ENCODE results near the gene FOXQ1.
A peak's percentile ranks its signal among the peaks of the same experiment; 100 is the strongest.

The FOXQ1 gene, protein sequence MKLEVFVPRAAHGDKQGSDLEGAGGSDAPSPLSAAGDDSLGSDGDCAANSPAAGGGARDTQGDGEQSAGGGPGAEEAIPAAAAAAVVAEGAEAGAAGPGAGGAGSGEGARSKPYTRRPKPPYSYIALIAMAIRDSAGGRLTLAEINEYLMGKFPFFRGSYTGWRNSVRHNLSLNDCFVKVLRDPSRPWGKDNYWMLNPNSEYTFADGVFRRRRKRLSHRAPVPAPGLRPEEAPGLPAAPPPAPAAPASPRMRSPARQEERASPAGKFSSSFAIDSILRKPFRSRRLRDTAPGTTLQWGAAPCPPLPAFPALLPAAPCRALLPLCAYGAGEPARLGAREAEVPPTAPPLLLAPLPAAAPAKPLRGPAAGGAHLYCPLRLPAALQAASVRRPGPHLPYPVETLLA

DNA sequence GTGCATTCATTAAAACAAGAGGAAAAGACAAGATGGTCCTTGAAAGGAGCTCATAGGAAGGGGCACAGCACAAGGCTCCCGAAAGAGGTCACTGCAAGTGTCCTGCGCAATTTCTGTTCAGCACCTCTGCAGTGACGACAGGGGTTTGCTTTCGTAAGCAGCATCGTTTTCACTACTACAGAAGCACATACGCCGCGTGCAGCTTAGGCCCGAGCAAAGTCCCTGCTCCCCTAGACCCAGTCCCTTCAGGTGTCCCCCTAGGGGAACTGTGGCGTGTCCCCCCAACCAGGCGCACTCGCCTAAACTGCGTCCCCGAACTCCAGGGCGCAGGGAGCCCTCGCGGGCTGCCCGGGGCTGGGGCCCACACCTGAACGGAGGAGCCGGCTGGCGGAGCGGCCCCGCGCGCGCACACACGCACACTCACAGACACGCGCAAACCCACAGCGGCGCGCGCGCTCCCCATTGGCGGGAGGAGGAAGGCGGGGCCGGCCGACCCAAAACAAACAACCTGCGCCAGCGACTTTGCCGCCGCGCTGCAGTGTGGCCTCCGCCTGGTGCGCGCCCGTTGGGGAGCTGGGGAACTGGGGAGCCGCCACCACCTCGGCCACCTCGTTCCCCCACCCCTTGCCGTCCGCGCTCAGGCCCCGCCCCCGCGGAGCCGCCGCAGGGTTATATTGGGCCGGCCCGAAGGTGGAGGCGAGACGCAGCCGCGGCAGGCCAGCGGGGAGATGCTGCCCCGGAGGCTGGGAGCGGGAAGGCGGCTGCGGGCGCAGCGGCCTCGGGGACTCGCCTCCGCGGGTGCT lies at the start of gene FOXQ1:
TSS of gene FOXQ1 (plus strand) at position 699 of the 803 bp plus-strand sequence. CDS start 607 bp downstream, outside the sequence.
- no peak for FAIRE-seq

DNA sequence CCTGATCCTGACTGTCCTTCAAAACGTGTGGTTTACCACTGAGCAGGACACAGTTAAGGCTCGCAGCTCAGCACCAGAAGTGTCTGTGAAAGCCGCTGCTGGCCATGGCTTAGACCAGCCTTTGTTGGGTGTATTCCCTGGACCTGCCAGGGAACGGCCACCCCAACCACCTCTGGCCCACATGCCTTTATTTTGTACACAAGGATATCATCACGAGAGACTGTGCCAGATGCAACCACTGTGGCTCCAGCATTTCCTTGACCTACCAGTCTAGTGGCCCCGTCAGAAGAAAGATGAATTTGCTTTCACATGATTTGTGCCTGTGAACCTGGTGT lies 49.2 kb upstream of the FOXQ1 start:
- FAIRE-seq = no peak

DNA sequence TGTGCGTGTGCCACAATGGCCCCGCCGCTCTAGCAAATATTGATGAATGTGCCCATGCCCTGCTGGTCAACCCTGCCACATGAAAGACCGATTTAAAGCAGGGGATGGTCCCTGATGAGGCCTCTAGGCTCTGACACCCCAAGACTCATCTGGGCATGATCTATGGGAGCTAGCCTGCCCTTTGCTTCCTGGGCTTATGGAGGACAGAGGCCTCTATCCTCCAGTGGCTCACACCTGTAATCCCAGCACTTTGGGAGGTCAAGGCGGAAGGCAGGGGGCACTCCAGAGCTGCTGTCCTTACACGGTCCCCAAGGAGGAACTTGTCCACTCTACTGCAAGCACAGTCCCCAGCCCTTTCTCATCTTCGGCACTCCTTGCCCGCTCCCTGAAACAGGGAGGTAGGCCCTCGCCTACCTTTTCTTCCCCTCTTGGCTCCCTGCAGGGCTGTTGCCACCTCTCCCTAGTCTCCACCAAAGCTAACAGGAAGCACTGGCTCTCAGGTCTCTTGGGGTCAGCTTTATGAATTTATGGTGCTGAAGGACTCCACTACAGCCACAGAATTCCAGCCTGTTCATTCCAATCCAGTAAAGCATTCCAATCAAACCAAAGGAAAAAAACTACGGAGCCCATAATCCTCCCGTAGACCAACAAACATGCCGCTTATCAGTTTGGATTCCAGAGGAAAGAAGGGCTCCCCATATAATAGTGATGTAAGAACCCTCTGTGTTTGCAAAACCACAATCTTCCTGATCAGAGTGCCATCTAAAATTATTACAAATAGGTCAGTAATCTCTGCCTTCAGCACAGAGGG lies 48.7 kb upstream of the FOXQ1 start:
- FAIRE-seq = no peak

DNA sequence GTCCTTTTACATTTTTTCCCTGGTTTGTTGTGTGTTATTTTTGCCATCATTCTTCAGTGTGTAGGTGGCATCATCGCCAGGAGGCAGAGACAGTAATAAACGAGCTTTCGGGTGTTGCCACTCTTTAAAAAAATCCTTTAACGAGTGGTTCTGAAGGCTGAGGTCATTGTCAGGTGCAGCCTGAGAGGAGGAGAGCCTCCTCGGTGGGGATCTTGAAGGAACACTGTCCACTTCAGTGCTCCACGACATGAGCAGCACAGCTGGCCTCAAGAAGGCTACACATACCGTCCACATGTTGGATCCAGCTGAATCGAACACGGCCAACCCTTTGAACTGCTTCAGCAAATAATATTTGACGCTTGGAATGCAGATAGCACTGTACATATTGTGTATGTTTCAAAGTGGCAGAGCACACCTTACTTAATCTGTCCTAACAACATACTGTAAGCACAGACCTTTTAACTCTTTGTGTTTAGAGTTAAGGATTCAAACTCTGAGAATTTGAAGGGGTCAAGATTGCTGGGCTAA lies 48.0 kb upstream of the FOXQ1 start:
- FAIRE-seq = no peak

DNA sequence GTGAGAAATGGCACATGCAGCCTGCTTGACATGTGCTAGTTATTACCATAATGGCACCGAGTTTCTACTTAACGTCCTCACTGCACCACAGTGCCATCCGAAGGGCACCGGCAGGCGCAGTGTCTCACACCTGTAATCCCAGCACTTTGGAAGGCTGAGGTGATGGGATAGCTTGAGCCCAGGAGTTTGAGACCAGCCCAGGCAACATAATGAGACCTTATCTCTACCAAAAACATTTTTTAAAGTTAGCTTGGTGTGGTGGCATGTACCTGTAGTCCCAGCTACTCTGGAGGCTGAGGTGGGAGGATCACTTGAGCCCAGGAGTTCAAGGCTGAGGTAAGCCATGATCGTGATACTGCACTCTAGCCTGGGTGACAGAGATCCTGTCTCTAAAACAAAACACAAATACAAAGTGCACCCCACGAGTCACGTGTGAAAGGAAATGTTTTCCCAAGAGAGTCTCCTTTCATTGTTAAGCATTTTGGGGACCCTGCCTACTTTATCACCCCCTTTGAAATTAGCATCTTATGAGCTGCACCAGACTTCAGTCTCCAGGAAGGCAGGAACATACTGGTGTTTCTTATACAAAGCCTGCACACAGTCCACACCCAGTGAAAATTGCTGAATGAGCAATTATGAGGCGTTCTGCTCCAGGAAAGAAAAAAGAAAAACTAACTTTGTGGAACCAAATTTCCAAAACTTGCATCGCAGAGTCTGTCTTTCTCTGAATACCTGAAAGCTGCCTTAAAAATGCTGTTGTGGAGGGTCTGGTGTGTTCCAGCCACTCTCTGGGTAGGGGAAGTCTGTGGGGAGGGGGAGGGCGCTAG lies 47.1 kb upstream of the FOXQ1 start:
- no peak for FAIRE-seq

DNA sequence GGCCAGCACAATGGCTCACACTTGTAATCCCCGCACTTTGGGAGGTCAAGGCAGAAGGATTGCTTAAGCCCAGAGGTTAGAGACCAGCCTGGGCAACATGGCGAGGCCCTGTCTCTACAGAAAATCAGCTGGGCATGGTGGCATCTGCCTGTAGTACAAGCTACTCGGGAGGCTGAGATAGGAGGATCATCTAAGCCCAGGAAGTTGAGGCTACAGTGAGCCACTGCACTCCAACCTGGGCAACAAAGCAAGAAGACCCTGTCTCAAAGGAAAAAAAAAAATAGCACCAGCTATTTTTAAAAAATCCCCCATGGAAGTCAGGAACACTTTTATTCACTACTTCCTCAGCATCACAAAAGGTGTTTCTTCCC lies 45.2 kb upstream of the FOXQ1 start:
- FAIRE-seq = no peak

DNA sequence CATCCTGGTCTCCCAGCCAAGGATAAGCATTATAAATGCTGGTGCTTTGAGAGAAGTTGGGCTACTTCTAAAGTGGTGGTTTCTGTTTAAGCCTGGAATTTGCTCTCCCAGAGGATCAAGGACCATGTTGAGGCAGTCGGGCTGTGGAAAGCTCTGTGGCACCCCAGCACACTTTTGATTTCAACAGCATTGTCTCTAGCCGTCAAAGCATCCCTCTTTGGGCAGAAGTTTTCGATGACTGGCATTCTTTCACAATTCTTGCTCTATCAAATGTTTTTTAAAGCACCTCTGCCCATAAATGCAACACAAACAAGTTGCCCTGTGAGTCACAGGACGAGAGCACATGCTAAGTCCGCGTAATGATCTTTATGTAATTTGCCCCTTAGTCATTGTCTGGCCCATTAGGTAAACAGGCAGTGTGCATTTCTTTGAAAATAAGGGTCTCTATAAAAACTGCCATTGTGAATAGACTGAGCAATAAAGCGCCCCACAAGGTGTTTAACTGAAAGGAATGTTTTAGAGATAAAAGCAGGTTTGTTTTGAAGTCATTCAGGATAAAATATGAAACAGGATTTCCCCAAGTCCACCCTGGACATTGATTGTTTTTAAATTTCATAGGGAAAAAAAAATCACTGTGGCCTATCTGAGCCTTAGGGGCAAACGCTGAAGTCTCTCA lies 44.7 kb upstream of the FOXQ1 start:
- FAIRE-seq = no peak

DNA sequence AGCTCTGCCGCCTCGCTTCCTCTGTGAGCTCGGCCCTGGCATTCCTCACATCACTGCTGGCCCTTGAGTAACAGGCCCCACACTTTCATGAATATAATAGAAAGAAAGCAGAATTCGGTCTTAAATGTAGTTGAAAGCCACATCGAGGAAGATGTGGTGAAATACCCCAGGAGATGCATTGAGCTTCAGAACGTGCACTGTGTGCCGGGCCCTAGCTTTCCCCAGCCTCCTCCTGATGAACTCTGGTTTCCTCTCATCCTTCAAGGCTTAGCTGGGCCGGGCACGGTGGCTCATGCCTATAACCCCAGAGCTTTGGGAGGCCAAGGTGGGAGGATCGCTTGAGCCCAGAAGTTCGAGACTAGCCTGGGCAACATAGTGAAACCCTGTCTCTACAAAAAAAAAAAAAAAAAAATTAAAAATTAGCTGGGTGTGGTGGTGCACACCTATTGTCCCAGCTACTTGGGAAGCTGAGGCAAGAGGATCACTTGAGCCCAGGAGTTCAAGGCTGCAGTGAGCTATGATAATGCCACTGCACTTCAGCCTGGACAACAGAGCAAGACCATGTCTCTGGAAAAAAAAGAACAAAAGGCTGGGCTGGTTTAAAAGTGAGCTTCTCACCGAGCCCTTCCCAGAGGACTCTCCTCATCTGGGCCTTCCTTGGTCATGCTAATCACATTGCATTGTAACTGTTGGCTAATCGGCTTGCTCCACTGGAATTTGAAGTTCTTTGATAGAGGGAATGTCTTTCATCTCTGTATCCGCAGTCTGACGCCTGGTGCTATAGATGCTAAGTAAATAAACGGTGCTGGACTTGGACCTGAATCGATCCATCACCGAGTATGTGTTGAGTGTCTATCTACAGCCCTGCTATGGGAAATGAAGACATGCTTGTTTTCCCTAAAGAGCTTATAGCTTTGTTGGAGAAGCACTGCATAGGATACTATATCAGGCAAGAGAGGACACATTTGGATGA lies 43.8 kb upstream of the FOXQ1 start:
- no peak for FAIRE-seq

DNA sequence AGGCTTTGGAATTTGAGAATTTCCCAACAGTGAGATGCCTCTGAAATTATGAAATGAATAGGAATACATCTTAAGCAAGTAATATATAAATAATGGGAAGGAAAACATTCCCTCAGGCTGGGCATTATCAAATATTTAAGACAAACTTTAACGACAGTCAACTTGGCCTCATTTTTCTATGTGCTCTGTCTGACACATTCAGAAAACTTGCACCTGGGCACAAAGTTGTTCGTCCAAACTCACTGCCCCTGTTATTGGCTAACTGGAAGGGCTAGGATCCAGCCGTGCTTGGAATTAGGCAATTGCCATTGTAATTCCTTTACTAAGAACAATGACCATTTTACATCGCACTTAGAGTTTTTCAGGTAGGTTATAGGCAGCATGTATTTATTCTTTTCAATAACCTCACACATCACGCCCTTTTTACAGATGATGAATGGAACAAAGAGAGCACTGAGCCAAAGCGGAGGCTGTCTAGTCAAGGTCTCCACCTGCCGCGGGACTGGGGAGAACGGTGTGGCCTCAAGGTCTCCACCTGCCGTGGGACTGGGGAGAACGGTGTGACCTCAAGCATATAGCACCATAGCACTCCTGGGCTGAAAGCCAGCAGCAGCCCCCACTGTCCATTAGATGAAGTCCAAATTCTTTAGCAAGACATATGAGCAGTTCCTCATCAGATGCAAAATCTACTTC lies 40.7 kb upstream of the FOXQ1 start:
- FAIRE-seq = no peak

DNA sequence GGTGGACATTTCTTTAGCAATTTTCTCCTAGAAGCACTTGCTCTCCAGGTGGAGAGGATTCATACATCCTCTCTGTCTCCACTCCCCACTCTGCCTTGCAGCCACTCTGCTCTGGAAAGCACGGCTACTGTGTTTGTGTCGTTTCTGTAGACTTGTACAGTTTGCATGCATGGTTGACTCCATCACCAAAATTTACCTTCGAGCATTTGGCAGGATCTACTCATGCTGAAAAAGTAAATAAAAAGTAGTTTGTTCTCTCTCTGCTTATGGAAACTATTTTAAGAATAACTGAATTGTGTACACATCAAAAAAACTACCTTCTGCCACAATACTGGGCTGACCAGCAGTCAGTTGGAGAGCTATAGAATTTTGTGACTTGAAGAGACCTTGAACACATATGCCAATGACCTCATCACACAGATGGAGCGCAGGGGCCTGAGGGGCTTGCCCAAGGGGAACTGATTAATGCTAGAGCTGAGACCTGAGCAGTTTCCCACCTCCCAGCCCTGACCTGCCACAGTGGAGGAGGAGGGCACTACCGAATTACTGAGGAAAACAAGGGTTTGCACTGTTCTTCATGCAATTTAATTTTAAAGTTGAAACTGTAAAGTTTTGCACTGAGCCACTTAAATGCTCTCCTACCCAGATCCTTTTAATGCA lies 33.7 kb upstream of the FOXQ1 start:
- FAIRE-seq = peak; percentile 27

DNA sequence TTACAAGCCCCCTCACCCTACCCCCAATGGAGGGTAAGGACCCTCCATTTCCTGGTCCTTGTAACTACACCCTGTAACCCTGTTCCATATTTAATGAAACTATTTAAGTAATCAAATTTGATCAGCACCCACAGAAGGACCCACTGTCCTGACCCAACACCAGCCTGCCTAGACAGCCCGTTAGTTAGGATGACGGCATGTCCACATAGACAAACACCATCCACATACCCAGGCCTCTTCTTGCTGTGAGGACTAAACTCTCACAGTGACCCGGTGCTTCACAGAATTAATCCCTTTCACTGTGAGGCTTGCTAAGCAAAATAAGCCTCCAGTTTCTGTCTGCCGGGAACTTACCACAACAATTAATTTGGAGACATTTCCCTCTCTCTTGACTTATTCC lies 32.8 kb upstream of the FOXQ1 start:
- no peak for FAIRE-seq

DNA sequence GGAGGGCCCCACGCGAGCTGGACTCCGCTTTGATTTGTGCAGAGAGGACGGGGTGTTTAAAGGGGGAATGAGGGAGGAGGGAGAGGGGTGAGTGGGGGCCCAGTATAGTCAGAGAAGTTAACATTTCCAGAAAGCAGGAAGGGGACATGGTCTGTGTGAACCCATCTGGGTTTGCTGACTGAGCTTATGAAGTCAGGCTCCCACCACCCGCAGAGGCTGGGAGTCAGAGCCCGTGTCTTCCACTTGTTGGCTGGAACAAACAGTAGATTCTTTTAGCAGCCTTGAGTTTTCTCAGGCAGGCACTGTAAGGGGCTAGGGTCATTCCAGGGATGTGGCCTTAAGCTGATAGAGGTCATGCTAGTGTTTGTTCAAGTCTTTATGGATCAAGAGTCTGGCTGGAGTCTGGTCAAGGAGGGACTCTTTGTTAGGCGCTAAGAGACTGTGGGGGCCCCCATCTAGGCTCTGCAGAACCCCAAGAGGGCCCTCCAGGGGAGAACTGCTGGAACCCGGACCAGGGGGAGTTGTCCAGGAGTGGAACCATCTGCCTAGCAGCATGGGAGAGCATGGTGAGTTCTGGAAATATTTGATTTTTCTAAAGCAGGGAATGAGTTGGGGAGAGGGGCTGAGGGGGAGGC lies 31.1 kb upstream of the FOXQ1 start:
- no peak for FAIRE-seq

DNA sequence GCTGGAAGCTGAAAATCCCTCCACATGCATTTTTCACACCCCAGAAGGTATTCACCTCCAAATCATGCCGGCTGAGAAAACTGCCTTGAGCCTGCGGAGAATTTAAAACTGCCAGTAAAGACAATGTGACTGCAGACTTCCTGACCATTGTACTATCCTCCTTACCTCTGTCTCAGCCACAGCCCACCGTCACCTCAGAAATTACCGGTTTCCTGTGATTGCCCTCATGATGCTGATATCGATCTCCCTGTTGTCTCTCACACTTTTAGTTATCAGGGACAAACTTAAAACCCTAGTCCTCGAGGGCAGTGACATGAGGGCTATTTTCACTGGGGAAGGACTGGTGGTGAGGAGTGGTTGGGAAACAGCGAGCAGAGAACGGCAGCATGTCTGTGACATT lies 30.2 kb upstream of the FOXQ1 start:
- no peak for FAIRE-seq

DNA sequence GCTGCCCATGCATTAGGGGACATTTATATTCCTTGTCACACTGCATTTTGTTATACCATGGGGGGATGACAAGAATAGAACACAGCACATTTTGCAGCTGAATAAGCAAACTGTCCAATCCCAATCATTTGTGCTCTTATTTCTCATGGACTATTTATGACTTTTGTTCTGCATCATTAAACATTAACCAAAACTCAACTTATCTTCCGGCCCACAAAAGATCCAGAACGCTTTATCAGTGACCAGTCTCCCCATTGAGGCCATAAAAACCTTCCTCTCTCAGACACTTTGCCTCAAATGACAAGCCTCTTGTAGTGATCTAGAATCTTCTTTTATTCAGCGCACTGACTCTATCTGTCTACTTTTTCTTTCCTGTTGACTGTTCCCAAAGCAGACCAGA lies 28.4 kb upstream of the FOXQ1 start:
- FAIRE-seq = no peak

DNA sequence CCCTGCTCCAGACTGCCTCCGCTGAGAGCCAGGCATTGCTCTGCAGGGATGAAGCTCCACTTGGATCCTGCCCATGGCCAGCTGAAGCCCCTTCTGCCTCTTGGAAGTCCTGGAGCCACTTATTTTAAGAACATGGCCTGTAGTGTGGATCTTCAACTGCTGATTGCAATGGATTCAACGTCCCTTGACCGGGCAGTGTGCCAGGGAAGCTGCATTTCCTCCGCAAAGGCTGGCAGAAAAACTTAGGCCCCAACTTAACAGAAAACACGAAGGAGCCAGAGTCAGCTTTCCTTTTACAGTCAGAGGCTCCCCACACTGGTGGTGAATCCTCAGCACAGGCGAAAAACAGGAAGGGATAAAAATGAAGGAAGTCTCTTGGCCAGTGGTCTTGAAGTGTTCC lies 26.3 kb upstream of the FOXQ1 start:
- FAIRE-seq = no peak

DNA sequence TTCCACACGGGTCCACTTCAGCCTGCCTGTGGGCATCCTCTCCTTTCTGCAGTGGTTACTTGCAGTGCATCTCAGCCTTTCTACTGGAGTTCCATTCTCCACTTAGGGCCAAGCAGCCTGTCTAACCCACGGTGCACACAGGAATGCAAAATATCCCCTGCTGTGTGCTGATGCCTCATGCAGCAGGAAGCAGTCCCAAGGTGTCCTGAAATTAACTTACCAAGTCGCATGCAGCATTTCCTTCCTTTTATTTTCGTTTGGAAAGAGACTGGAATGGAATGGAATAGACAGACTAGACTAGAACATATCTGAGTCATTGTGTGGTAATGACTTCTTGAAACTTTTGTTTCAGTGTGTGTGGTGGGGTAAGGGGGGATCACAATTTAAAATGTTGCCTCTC lies 25.9 kb upstream of the FOXQ1 start:
- FAIRE-seq = no peak

DNA sequence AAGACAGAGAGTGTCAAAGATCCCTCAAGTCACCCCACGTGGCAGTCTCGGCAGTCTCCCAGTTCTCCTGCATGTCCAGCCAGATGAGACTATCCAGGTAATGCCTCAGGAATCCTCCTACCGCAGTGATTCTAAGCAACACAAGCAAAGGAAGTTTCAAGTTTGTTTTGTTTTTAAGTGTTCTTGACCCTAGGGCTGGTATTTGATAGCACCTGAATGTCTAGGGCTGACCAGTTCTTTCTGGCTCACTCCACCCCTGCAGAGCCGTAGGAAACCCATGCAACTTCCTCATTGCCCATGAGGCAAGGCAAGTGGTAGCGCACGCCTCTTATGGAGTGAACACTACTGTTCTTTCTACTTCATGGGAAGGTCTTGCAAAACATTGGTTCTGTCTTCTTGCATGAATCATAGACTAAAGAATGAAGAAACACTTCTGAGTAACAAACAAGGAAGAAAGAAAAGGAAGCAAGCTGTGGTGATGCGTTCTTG lies 24.8 kb upstream of the FOXQ1 start:
- FAIRE-seq = no peak

DNA sequence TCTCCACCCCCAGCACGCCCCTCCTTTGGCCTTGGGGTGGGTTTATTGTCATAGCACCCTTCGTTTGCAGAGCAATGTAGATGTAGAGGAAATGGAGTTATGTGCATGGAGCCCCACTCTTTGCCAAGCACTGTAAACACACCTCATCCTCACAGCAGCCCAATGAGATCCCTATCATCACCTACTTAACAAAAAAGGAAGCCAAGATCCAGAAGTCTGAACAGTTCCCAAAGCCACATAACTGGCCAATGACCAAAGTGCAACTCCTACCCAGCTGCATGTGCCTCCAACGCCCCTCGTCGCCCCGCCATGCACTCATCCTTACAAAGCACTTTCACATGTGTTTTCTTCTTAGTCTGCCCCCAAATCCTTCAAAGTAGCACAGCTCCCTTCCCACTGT lies 21.8 kb upstream of the FOXQ1 start:
- FAIRE-seq = no peak

DNA sequence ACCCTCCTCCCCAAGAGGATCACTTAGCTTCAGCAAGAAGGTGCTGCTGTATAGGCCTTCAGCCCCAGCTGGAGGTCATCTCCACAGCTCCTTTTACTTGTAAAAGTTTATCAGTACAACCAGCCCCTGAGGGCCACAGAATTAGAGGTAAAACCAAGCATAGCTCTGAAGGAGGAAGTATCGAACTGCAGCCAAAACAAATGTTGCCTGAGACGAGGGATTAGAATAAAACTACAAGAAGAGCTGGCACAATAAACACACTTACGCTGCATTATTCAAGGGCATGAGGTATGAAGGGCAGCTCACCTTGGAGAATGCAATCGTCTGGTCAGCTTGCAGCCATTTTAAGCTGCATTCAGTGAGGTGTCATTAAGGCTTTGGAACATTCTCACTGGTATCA lies 21.1 kb upstream of the FOXQ1 start:
- no peak for FAIRE-seq

Data from islet of Langerhans (tissue), 1 donor.